ENCODE measurements around the gene TRAPPC12.

TRAPPC12 gene

DNA sequence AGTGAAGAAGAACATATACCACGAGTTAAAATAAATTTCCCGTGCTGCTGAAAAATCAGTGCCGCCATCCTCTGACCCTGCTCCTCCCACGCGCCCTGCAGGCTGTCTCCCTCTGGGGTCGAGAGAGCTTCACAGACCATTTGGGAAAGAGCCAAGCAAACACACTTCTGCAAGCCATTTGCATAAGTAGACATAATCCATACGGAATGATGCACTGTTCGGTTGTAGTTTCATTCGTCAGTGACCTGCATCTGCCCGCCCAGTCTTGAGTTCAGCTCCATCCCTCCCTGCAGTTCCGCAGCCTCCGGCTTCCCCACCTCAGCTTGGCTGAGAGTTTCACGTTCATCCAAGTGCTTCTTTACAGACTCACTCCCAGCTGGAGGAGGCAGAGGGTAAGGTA, 69.6 kb downstream of the TRAPPC12 start:
- H3K4me2 ChIP-seq (ENCODE audit: low read depth, low read length, poor library complexity, severe bottlenecking), result no peak overlapping the region
- no peak overlapping the region for H3K27ac ChIP-seq (ENCODE audit: low read depth, low read length)
- H2AFZ ChIP-seq (ENCODE audit: low read depth, low read length, severe bottlenecking), result no peak overlapping the region
- no peaks in the 10 kb centered on the region for H3K36me3 ChIP-seq (ENCODE audit: low read length)
- no peak overlapping the region for H3K9ac ChIP-seq (ENCODE audit: low read length)
- H3K4me3 ChIP-seq (ENCODE audit: insufficient read depth, low read length, poor library complexity, severe bottlenecking), result no peak overlapping the region
- no peaks in the 10 kb centered on the region for H3F3A ChIP-seq (ENCODE audit: insufficient read depth)
- no peaks in the 10 kb centered on the region for H3K9me2 ChIP-seq (replicated peaks; ENCODE audit: insufficient read depth, low read length)
- TF ChIP-seq EZH2phosphoT487 (conservative IDR thresholded peaks at IDR 0.05; ENCODE audit: low read length), result no peak
- TF ChIP-seq, protein P1, sequence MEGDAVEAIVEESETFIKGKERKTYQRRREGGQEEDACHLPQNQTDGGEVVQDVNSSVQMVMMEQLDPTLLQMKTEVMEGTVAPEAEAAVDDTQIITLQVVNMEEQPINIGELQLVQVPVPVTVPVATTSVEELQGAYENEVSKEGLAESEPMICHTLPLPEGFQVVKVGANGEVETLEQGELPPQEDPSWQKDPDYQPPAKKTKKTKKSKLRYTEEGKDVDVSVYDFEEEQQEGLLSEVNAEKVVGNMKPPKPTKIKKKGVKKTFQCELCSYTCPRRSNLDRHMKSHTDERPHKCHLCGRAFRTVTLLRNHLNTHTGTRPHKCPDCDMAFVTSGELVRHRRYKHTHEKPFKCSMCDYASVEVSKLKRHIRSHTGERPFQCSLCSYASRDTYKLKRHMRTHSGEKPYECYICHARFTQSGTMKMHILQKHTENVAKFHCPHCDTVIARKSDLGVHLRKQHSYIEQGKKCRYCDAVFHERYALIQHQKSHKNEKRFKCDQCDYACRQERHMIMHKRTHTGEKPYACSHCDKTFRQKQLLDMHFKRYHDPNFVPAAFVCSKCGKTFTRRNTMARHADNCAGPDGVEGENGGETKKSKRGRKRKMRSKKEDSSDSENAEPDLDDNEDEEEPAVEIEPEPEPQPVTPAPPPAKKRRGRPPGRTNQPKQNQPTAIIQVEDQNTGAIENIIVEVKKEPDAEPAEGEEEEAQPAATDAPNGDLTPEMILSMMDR (IDR thresholded peaks at IDR 0.05; ENCODE audit: insufficient read depth, low read length, poor library complexity, severe bottlenecking), result no peak
- H3K9me3 ChIP-seq (ENCODE audit: insufficient read depth, low read length), result no peaks in the 10 kb centered on the region
- H3K79me2 ChIP-seq (ENCODE audit: insufficient read depth, low read length), result no peaks in the 10 kb centered on the region
- H4K20me1 ChIP-seq (ENCODE audit: low read depth, low read length), result no peaks in the 10 kb centered on the region
- H3K27me3 ChIP-seq (ENCODE audit: low read length), result no peaks in the 10 kb centered on the region

DNA sequence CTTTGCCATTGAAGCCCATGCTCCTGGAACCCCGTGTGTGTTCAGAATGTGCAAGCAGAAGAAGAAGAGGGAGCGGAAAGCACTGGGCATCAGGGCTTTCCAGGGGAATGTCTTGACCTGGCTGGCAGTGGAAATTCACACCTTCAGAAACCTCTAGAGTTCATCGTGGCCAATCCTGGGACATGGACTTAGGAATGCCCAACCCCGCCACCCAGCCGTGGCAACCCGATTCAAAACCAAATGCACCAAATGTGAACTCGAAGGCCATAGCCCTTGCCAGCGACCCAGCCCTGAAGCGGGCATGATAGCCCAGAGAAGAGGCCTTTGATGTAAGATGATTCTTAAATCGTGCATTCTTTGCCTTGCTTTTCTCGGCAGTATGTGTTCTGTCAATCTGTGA, 70.4 kb downstream of the TRAPPC12 start:
- Histone ChIP-seq H3K4me3 (ENCODE audit: insufficient read depth, low read length, poor library complexity, severe bottlenecking) (no peak overlapping the region), H3K9me2 (replicated peaks; ENCODE audit: insufficient read depth, low read length) (no peaks in the 10 kb centered on the region), H3K36me3 (ENCODE audit: low read length) (no peaks in the 10 kb centered on the region), H3F3A (ENCODE audit: insufficient read depth) (no peaks in the 10 kb centered on the region), H3K4me2 (ENCODE audit: low read depth, low read length, poor library complexity, severe bottlenecking) (no peak overlapping the region), H4K20me1 (ENCODE audit: low read depth, low read length) (no peaks in the 10 kb centered on the region), H3K9ac (ENCODE audit: low read length) (no peak overlapping the region), H2AFZ (ENCODE audit: low read depth, low read length, severe bottlenecking) (no peak overlapping the region), H3K9me3 (ENCODE audit: insufficient read depth, low read length) (no peaks in the 10 kb centered on the region), H3K27ac (ENCODE audit: low read depth, low read length) (no peak overlapping the region), H3K79me2 (ENCODE audit: insufficient read depth, low read length) (no peaks in the 10 kb centered on the region), H3K27me3 (ENCODE audit: low read length) (no peaks in the 10 kb centered on the region)
- TF ChIP-seq, protein P1 (IDR thresholded peaks at IDR 0.05; ENCODE audit: insufficient read depth, low read length, poor library complexity, severe bottlenecking), result no peak
- TF ChIP-seq EZH2phosphoT487 (conservative IDR thresholded peaks at IDR 0.05; ENCODE audit: low read length), result no peak

DNA sequence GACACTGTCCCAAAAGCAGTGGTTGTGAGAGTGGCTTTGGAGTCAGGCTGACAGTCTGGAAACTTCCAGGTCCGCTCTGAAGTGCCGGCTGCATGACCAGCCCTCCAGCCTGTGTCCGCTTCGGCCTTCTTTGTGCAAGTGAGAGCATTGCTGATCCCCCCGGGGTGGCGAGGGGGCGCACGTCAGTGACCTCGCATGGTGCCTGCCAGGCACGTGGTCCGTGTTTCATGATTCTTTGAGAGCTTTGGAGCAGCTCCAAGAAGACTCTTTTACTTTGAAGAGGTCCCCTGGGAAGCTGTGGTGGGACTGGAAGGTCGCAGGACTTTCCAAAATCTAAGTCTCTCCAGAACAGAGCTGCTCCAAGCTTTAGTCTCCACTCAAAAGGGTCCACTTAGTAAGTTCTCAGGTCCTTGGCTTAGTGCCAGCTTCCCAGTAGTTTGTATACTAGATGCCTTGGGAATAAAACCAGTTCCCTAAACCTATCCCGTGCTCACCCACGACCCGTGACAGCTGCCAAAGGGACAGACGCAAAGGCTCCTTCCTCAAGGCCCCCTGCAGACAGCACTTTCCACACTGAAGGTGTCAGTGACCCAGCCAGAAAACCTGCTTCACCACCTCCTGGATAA, 71.0 kb downstream of the TRAPPC12 start:
- Histone ChIP-seq H3K4me2 (ENCODE audit: low read depth, low read length, poor library complexity, severe bottlenecking) (no peak overlapping the region), H3K27ac (ENCODE audit: low read depth, low read length) (no peak overlapping the region), H4K20me1 (ENCODE audit: low read depth, low read length) (no peaks in the 10 kb centered on the region), H3K9me2 (replicated peaks; ENCODE audit: insufficient read depth, low read length) (no peaks in the 10 kb centered on the region), H3K27me3 (ENCODE audit: low read length) (no peaks in the 10 kb centered on the region), H2AFZ (ENCODE audit: low read depth, low read length, severe bottlenecking) (no peak overlapping the region), H3K4me3 (ENCODE audit: insufficient read depth, low read length, poor library complexity, severe bottlenecking) (no peak overlapping the region), H3K36me3 (ENCODE audit: low read length) (no peaks in the 10 kb centered on the region), H3K9me3 (ENCODE audit: insufficient read depth, low read length) (no peaks in the 10 kb centered on the region), H3F3A (ENCODE audit: insufficient read depth) (no peaks in the 10 kb centered on the region), H3K79me2 (ENCODE audit: insufficient read depth, low read length) (no peaks in the 10 kb centered on the region), H3K9ac (ENCODE audit: low read length) (no peak overlapping the region)
- TF ChIP-seq EZH2phosphoT487 (conservative IDR thresholded peaks at IDR 0.05; ENCODE audit: low read length), result no peak
- TF ChIP-seq, protein P1 (IDR thresholded peaks at IDR 0.05; ENCODE audit: insufficient read depth, low read length, poor library complexity, severe bottlenecking), result no peak

All from SU-DHL-6 (cell line).